Glomerular visceral epithelial cell (primary cell): ENCODE results near the gene SAT1.
"Not testable (repeated sequence)": the region's sequence is repeated elsewhere in the genome, so short reads cannot be mapped to it uniquely, and the experiment has no call there.

ENCODE experiments used
- DNase-seq: peaks from one replicate; pipeline ENCODE4 v3.0.0-alpha.2; 2016; ENCODE audit errors: extremely low spot score

SAT1 gene

DNA sequence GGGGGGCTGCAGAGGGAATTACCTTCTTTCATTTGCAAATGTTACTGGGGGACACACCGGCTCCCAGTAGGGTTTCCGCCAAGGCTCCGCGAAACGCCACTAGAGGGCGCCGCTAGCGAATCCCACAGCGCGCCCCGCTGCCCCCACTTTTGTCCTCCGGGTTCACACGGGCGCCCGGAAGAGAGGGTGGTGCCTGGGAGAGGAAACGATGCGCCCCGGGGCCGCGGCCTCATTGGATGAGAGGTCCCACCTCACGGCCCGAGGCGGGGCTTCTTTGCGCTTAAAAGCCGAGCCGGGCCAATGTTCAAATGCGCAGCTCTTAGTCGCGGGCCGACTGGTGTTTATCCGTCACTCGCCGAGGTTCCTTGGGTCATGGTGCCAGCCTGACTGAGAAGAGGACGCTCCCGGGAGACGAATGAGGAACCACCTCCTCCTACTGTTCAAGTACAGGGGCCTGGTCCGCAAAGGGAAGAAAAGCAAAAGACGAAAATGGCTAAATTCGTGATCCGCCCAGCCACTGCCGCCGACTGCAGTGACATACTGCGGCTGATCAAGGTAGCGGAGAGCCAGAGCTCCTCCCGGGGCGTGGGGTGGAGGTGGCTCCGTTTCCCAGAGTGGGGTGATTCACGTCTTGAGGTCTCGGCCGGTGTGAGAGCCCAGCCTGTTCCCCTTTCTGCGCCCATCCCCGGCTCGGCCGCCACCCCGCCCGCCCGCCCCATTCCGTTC lies at the start of gene SAT1:
Gene SAT1, plus strand, starts transcription at position 311 of the 726 bp plus-strand sequence. Its CDS starts 179 bp downstream, at position 490.
- DNase-seq: peak; percentile 95

DNA sequence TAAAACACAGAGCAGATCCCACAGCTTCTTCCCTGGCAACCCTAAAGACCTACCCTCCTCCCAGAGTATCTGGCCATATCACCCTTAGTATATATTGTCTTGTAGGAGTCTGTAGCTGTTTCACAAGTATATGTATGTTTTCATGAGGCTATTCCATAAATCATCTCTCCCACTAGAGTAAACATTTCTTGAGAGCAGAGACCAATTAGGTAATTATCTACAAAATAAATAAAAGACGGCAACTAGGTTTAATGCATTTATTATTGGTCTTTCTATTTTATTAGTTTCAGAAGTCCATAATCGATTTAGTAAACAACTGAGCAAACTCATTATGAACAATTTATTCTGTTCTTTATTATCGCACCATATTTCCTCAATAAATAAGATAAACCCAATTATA lies 46.9 kb upstream of the SAT1 start:
- DNase-seq: no peak

GRCh38 chrX:23737413-23737812 lies 45.6 kb upstream of the SAT1 start:
- no peak for DNase-seq

DNA sequence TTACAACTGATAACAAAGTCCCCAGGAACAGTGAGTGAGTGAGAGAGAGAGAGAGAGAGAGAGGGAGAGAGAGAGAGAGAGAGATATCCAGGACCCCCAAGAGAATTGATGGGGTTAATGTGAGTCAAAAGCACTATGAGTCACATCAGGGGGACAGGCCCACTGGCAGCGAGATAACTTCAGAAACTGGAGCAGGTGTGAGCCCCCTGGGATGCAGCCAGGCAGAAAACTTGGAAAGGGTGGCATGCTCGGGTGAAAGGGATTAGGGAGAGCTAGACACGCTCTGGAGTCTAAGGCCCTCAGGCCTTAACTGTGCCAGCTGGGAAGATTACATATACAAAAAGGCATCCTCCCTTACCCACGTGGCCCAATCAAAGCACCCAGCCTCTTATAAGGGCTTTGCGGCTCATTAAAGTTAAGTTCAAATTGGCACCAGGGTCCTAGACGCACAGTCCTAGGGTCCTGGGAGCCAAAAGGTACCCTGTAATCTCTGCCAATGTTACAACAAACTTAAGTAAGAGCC lies 40.7 kb upstream of the SAT1 start:
- peak; percentile 81 for DNase-seq

- DNase-seq: peak; percentile 97
Observed at GRCh38 chrX:23742697-23743622, 40.0 kb upstream of the SAT1 start, which contains the start of gene ACOT9. TSS of gene ACOT9 (minus strand) at chrX:23743276. CDS start at chrX:23743144, 132 bp downstream.

- not testable (repeated sequence) for DNase-seq
Observed at GRCh38 chrX:23743623-23743971, 39.4 kb upstream of the SAT1 start.

GRCh38 chrX:23745786-23746185 lies 37.2 kb upstream of the SAT1 start:
- DNase-seq: no peak

- DNase-seq: no peak
Observed at GRCh38 chrX:23749129-23749528, 33.8 kb upstream of the SAT1 start.

GRCh38 chrX:23749576-23749975 lies 33.4 kb upstream of the SAT1 start:
- DNase-seq: no peak

DNA sequence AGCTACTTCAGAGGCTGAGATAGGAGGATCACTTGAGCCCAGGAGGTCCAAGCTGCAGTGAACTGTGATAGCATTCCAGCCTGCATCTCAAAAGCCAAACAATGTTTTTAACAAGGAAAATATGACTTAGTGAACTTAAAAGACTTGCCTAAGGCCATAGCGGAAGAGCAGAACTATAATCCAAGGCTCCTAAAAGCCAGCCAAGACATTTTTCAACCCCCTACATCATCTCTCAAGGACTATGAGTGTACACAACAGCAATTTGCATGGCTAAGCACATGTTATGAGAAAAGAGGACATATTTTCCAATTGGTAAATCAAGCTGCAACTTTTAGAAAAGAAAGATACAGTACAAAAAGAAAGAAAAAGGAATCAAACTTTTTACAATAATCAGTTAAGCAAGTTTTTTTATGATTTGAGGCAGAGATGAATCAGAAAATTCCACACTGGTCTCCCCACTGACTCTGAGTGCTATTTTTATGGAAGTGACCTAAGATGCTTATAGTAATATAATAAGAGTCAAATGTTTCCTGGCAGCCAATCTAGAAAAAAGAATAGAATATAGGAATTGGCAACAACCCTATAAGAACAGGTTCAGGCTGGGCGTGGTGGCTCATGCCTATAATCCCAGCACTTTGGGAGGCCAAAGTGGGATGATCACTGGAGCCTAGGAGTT lies 30.1 kb upstream of the SAT1 start:
- DNase-seq: peak; percentile 9

DNA sequence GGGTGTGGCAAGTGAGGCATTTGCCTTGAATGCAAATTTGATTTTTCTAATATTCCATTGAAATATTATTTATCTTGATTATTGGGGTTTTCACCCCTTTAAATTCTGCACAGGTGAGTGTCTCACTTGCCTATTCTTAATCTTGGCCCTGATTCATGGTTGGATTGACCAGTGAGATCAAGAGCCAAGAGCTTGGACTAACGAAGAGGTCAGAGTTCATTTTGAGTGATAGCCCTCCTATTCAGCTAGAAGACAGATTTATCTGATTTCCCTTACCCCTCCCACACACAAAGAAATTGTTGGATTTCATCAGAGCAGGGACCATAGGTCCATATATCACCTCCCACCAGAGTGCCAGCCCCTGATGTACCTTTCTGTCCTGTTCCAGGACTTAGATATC lies 28.3 kb upstream of the SAT1 start:
- DNase-seq: no peak

DNA sequence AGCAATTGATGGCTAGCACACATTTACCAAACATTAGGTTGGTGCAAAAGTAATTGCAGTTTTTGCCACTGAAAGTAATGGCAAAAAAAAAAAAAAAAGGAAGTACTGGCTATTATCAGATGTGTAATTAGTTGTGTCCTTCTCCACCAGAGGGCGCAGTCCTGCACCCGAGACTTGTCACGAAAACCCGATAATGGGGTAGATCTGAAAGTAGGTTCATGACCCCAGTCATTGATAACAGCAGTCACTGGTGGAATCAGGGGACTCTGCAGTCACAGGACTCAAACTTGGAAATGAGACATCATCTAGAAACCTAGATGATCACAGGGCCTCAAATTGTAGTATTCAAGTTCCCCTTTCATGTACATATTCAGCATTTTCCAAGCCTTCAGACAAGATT lies 26.8 kb upstream of the SAT1 start:
- peak; percentile 33 for DNase-seq

DNA sequence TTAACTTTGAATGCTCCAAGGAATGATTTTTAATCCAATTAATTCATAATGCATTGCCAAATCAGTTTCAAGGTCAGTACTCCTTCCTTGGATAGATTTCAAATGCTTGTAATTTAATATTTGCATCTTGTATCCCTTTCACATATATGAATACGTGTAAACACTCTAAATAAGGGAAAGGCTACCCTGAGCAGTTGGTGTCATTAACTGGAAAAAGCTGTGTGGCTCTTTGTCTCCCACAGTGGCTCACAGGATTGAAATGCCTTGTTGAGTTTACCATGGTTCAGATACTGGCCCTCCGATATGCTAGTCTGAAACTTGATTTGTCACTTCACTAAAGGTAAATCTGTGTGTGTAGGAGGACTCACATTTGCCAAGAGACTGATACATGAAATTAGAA lies 23.2 kb upstream of the SAT1 start:
- no peak for DNase-seq

GRCh38 chrX:23764188-23764984 lies 18.6 kb upstream of the SAT1 start:
- DNase-seq: no peak

GRCh38 chrX:23765449-23765848 lies 17.5 kb upstream of the SAT1 start:
- no peak for DNase-seq

- no peak for DNase-seq
Observed at GRCh38 chrX:23765868-23766267, 17.1 kb upstream of the SAT1 start.

GRCh38 chrX:23766650-23767551 lies 16.1 kb upstream of the SAT1 start:
- no peak for DNase-seq

- no peak for DNase-seq
Observed at GRCh38 chrX:23770142-23770541, 12.8 kb upstream of the SAT1 start.

- not testable (repeated sequence) for DNase-seq
Observed at GRCh38 chrX:23771086-23771485, 11.9 kb upstream of the SAT1 start.

GRCh38 chrX:23773601-23774175 lies 9.3 kb upstream of the SAT1 start:
- DNase-seq: no peak
